Lower lobe of right lung (tissue), 2 donors: ENCODE measurements around the gene NEXN. TPM values are rescaled to one million over a fixed set of nuclear protein-coding genes. Genes with fewer than 3 reads are reported as not detected.

Experiments
- ATAC-seq, 2 donors: fragments of 200-7000 bp; cut with Tn5 transposase; one replicate each; pipeline ENCODE4 v1.9.1; 2020 to 2022; ENCODE audit warnings: mild to moderate bottlenecking in 2 of 2, moderate library complexity in 2 of 2
- DNase-seq: peaks from one replicate; pipeline ENCODE4 v3.0.0-alpha.2; 2020
- H3K27ac ChIP-seq: fragments of 200-600 bp; one replicate; pipeline ENCODE4 v1.8.0; 2022
- H3K27me3 ChIP-seq: fragments of 200-600 bp; one replicate; pipeline ENCODE4 v1.8.0; 2022; ENCODE audit warnings: low read depth
- H3K36me3 ChIP-seq: fragments of 200-600 bp; one replicate; pipeline ENCODE4 v1.8.0; 2022; ENCODE audit warnings: mild to moderate bottlenecking
- H3K4me1 ChIP-seq: fragments of 200-600 bp; one replicate; pipeline ENCODE4 v1.8.0; 2022
- H3K4me3 ChIP-seq: fragments of 200-600 bp; one replicate; pipeline ENCODE4 v1.8.0; 2022; ENCODE audit warnings: mild to moderate bottlenecking
- H3K9me3 ChIP-seq: fragments of 200-600 bp; one replicate; pipeline ENCODE4 v1.8.0; 2022
- intact Hi-C: fragments of 100-400 bp; cut with DNase I; formaldehyde crosslinking; loops from one replicate; pipeline ENCODE4 v1.11.0; 2022
- total RNA-seq: library from RNA; stranded (reverse); fragmentation: NEBNext Ultra II Directional; extraction: Animal tissue kit (Norgen Biotek cat#: 25700); gene quantifications from one replicate; pipeline ENCODE4 v1.2.1, GENCODE V29; 2021
- TF ChIP-seq, protein P1 (sequence below): fragments of 200-600 bp; IDR thresholded peaks from one replicate; pipeline ENCODE4 v1.8.0; 2022; ENCODE audit warnings: antibody characterized with exemption, mild to moderate bottlenecking
- donor health status: DM: no; HTN: yes; CAD: no; lungs with severe emphysema.

The NEXN gene
- total RNA-seq, 1 donor from 2014 or later, result 16.5 TPM

DNA sequence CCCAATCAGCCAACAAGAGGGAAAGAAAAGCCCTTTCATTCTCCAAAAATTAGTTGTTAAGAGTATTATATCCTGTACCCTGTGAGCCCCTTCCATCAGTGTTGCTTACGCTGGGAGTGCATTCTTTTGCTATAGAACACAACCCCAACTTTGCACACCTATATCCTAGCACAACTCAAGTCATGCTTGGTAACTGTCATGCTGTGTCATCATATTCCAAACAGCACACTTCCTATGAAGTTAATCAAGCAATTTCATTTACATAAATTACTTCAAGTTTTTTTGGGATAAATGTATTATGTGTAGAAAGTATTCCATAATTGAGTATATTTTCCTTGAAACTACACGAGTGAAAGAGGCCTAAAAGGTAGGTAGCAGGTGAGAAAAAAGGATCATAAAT is 70.4 kb downstream of the NEXN start:
- DNase-seq (no peak), ATAC-seq (no peak)
- Histone ChIP-seq H3K36me3 (peaks cover 99% of the 10 kb centered on the region), H3K9me3 (no peaks in the 10 kb centered on the region), H3K27ac (no peak overlapping the region), H3K4me1 (no peaks in the 10 kb centered on the region), H3K4me3 (no peak overlapping the region), H3K27me3 (no peaks in the 10 kb centered on the region)
- TF ChIP-seq, protein P1, sequence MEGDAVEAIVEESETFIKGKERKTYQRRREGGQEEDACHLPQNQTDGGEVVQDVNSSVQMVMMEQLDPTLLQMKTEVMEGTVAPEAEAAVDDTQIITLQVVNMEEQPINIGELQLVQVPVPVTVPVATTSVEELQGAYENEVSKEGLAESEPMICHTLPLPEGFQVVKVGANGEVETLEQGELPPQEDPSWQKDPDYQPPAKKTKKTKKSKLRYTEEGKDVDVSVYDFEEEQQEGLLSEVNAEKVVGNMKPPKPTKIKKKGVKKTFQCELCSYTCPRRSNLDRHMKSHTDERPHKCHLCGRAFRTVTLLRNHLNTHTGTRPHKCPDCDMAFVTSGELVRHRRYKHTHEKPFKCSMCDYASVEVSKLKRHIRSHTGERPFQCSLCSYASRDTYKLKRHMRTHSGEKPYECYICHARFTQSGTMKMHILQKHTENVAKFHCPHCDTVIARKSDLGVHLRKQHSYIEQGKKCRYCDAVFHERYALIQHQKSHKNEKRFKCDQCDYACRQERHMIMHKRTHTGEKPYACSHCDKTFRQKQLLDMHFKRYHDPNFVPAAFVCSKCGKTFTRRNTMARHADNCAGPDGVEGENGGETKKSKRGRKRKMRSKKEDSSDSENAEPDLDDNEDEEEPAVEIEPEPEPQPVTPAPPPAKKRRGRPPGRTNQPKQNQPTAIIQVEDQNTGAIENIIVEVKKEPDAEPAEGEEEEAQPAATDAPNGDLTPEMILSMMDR, result no peak
- intact Hi-C loops, result no loop called here

DNA sequence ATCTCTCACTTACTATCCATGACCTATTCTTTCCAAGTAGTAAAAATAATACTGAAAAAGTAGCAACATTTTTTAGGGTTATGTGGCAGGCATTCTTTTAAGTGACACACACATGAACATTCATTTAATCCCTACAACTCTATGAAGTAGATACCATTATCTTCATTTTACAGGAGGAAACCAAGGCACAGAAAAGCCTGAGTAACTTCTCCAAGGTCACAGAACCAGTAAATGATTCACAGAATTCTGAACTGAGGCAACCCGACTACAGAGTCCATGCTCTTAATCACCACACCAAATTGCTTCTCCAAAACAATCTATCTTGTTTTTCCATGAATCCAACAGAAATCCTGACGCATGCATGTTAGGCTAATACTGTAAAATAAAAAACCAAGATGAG is 73.0 kb downstream of the NEXN start:
- no peak overlapping the region for H3K27ac ChIP-seq
- TF ChIP-seq, protein P1, result no peak
- peaks cover 99% of the 10 kb centered on the region for H3K36me3 ChIP-seq

DNA sequence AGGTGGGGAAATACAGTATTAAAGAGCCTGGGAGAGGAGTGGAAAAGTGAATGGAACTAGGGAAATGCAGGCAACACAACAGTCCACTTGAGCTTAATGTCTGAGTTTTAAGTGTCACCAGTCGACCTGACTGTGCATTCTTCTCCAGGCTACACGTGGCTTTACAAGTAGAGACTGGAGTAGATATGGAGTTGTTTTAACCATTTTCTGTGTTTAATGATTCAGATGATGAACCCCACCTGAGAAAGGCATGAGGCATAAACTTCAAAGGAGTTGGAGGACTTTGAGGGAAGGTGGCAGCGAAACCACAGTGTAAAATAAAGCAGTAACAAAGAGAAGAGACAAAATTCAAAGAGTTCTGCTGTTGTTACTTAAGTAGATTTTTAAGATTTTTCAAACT is 77.9 kb downstream of the NEXN start:
- ATAC-seq (no peak), DNase-seq (no peak)
- TF ChIP-seq, protein P1, result no peak
- H3K36me3 ChIP-seq, result peaks cover 87% of the 10 kb centered on the region
- intact Hi-C loops, result no loop called here
- H3K27me3 ChIP-seq, result no peaks in the 10 kb centered on the region
- H3K4me3 ChIP-seq, result no peak overlapping the region
- peaks cover 24% of the 10 kb centered on the region for H3K4me1 ChIP-seq
- H3K27ac ChIP-seq, result no peak overlapping the region
- H3K9me3 ChIP-seq, result no peaks in the 10 kb centered on the region

More for the DNA sequence above, 73.0 kb downstream of the NEXN start:
- Histone ChIP-seq H3K4me3 (no peak overlapping the region), H3K27me3 (no peaks in the 10 kb centered on the region), H3K4me1 (no peaks in the 10 kb centered on the region), H3K9me3 (no peaks in the 10 kb centered on the region)
- ATAC-seq (no peak), DNase-seq (no peak)
- intact Hi-C loops, result no loop called here

DNA sequence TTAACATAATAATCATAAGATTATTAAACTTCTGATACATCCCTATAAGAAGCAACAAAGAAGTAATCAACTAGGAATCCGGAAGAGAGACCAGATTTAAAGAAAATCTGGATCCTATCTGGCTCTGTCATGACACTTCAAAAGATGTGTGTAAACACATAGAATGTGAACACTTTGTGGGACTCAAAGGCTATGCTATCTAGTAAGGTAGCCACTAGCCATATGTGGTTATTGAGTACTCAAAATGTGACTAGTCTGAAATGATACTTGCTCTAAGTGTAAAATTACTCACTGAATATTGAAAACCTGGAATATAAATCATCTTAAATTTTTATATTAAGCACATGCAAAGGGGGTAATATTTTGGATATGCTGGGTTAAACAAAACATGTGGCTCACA is 81.8 kb downstream of the NEXN start:
- Histone ChIP-seq H3K36me3 (peaks cover 51% of the 10 kb centered on the region), H3K4me1 (peaks cover 43% of the 10 kb centered on the region), H3K27me3 (no peaks in the 10 kb centered on the region), H3K4me3 (no peak overlapping the region), H3K9me3 (no peaks in the 10 kb centered on the region), H3K27ac (no peak overlapping the region)
- DNase-seq (no peak), ATAC-seq (no peak)
- TF ChIP-seq, protein P1, result no peak
- intact Hi-C loops, result no loop called here

DNA sequence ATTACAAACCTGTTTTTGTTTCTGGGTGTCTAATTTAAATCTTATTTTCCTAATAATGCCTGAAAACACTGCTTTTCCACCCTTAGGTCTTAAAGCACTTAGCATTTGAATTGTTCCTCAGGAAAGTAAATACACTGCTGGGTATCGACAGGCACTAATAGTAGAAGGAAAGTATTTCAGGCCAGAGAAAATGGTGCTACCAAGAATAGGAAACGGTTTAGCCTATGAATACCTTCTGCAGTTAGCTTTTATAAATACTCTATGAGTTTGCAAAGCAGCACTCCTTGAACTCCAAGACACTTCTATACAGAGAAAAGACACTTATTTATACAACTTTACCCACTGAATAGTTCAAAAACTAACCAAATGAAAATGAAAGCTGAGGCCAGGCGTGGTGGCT is 83.7 kb downstream of the NEXN start:
- H3K4me3 ChIP-seq, result no peak overlapping the region
- DNase-seq, result no peak
- H3K9me3 ChIP-seq, result no peaks in the 10 kb centered on the region
- intact Hi-C loops, result no loop called here
- H3K36me3 ChIP-seq, result peaks cover 32% of the 10 kb centered on the region
- no peak for ATAC-seq
- TF ChIP-seq, protein P1, result no peak
- no peaks in the 10 kb centered on the region for H3K27me3 ChIP-seq
- peaks cover 61% of the 10 kb centered on the region for H3K4me1 ChIP-seq
- H3K27ac ChIP-seq, result no peak overlapping the region

DNA sequence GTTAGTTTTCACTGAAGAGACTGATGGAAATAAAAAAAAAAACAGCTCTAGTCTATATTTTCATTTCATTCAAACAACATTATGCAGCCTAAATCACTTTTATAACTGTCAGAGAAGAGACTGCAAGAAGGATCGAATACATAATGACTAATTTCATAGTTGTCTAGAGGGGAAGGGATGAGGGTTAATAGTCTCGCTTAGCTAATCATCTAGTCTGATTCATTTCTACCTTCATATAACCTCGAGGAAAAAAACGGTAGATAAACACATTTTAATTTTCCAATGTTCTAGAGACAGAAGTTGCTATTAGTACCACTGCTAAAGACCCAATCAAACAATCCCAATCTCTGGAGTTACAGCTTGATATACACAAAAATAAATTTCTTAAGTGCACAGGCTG is 87.0 kb downstream of the NEXN start:
- Histone ChIP-seq H3K27ac (no peak overlapping the region), H3K9me3 (no peaks in the 10 kb centered on the region), H3K27me3 (no peaks in the 10 kb centered on the region), H3K36me3 (peaks cover 3% of the 10 kb centered on the region), H3K4me1 (peaks cover 49% of the 10 kb centered on the region), H3K4me3 (peak overlapping the region; percentile 76)
- DNase-seq, result no peak
- TF ChIP-seq, protein P1, result no peak
- intact Hi-C loops, result no loop called here
- ATAC-seq, result no peak
